WI38 (cell line): ENCODE data around the gene CCDC34.

Experiments
- H3K4me3 ChIP-seq: 2 replicates; pipeline ENCODE4 v1.5.1; 2011; ENCODE audit warnings: low read depth, mild to moderate bottlenecking, control low read depth, low read length
- CTCF ChIP-seq: IDR thresholded peaks from 2 replicates; pipeline ENCODE4 v1.5.1; 2012; ENCODE audit warnings: low read depth, mild to moderate bottlenecking, control low read depth, low read length

CCDC34 gene

GRCh38 chr11:27401280-27401832 is 38.3 kb upstream of the CCDC34 start:
- no peak for TF ChIP-seq CTCF

GRCh38 chr11:27398400-27398770 is 35.4 kb upstream of the CCDC34 start:
- TF ChIP-seq CTCF: no peak
- no peak overlapping the region for H3K4me3 ChIP-seq

More at GRCh38 chr11:27401280-27401832, 38.3 kb upstream of the CCDC34 start:
- no peak overlapping the region for H3K4me3 ChIP-seq

DNA sequence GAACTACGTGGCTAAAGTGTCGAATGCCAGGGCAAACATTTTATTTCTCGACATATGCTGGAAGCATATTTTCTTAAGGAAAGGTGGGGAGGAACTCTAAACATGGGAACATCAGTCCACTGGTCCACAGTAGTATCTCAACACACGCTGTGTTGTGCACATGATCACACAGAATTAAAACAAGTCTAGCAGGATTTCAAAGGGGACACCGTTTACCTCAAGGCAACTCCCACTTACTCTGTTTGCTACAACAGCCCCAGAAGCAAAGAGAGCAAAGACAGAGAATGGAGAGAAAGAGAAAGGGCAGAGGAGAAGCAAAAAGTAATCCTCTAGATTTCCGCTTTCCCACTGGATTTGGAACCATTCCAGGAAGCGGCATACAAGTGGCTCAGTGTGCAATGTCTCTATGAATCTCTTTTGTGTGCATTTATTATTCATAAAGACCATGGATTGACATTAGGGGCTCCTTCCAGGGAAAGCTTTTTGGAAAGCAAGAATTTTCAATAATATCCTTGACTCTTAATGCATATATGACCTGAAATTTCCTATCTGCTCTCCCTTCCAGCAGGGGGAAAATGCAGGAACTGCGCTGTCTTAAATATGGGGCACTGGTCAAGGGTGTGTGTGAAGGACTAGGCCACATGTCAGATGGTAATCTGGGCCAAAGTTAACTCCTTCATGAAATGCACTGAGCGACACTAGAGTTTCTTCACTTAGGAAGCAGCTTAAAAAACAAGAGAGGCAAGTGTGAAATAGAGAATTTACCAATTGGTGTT is 34.8 kb upstream of the CCDC34 start:
- TF ChIP-seq CTCF: no peak
- no peak overlapping the region for H3K4me3 ChIP-seq

DNA sequence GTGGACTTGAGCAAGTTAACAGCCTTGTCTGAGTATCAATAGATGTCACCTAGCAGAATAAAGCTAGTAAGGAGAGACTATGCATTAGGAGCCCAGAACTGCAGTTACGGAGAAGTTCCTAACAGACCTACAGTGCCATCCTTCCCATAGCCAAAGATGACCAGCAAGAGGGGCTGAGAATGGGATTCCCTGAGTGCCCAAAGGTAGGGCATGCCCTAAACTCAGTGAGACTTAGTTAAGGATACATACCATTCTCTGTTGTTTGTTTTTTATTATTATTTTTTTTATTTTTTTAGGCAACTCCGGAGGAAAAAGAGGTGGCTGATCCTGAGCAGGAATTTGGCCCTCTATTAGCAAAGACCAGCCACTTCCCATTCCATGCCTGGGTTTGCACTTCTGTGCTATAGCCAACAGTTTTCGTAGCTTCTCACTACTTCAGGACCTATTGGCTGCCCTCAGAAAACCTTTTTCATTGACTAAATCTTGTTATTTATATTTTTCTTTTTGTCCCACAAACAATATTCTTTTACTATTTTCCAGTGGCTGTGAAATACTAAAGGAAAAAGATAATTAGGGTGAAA is 33.3 kb upstream of the CCDC34 start:
- no peak for TF ChIP-seq CTCF
- no peak overlapping the region for H3K4me3 ChIP-seq

GRCh38 chr11:27395556-27396258 is 32.7 kb upstream of the CCDC34 start:
- H3K4me3 ChIP-seq: no peak overlapping the region
- TF ChIP-seq CTCF: no peak

DNA sequence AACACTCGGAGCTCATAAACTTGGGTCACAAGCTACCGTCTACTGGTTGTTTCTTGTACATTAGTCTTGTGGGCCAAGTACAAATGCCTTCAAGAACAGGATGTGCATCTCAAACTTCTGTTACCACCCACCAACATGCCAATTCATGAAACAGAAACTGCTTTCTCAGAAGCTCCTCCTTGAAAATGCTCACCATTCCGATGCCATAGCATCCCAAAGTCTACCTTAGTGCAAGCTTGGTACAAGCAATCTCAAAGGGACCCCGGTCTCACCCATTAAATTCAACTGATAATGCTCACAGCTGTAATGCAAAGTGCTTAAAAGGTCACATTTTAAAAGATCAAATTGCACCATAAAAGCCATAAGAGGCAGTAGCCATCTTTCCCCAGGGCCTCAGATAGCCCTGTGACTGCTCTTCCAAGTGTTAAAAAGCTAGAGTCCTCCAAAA is 31.8 kb upstream of the CCDC34 start:
- H3K4me3 ChIP-seq: no peak overlapping the region
- TF ChIP-seq CTCF: no peak
